ENCODE data around the gene UGT1A8.

- TF ChIP-seq CTCF (IDR thresholded peaks at IDR 0.05), result no peak
- no peak for TF ChIP-seq POLR2A (IDR thresholded peaks at IDR 0.05)
Measured at GRCh38 chr2:233698740-233699139, 81.3 kb downstream of the UGT1A8 start.

All from adrenal gland (tissue), 5 donors.